ENCODE measurements around the gene DGKQ. TPM values are rescaled to one million over a fixed set of nuclear protein-coding genes. Genes with fewer than 3 reads are reported as not detected.

Gene DGKQ
- total RNA-seq, 2 donors from 2014 or later = 3.1 to 4.8 TPM

DNA sequence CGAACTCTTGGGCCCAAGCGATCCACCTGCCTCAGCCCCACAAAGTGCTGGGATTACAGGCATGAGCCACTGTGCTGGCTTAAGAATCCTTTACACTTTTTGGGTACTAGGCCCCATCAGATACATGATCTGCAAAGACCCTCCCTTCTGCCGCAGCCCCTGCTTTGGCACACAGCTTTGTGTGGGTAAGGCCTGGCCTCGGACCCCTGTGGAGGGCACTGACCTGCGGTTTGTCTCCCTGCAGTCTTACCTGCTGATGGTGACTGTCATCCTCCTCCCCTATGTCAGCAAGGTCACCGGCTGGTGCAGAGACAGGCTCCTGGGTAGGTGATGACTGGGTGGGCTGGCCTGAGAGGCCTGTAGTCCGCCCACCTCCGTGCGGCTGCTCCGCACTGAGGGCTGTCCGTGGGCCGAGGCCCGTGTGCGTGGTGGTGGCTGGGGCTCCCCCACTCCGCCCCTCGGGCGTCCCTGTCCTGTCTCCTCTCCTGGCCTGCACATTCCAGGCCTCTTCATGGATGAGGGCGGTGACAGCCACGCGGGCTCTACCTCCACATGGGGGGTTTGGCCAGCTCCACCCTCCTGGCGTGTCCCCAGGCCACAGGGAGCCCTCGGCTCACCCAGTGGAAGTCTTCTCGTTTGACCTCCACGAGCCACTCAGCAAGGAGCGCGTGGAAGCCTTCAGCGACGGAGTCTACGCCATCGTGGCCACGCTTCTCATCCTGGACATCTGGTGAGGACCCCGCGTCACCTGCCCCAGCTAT, 18.0 kb downstream of the DGKQ start:
- Histone ChIP-seq H3K9me3 (no peaks in the 10 kb centered on the region), H3K36me3 (peaks cover 8% of the 10 kb centered on the region), H3K4me3 (no peak overlapping the region), H3K4me1 (no peaks in the 10 kb centered on the region), H3K27me3 (no peaks in the 10 kb centered on the region), H3K27ac (no peak overlapping the region)
- TF ChIP-seq, protein P1, sequence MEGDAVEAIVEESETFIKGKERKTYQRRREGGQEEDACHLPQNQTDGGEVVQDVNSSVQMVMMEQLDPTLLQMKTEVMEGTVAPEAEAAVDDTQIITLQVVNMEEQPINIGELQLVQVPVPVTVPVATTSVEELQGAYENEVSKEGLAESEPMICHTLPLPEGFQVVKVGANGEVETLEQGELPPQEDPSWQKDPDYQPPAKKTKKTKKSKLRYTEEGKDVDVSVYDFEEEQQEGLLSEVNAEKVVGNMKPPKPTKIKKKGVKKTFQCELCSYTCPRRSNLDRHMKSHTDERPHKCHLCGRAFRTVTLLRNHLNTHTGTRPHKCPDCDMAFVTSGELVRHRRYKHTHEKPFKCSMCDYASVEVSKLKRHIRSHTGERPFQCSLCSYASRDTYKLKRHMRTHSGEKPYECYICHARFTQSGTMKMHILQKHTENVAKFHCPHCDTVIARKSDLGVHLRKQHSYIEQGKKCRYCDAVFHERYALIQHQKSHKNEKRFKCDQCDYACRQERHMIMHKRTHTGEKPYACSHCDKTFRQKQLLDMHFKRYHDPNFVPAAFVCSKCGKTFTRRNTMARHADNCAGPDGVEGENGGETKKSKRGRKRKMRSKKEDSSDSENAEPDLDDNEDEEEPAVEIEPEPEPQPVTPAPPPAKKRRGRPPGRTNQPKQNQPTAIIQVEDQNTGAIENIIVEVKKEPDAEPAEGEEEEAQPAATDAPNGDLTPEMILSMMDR (IDR thresholded peaks at IDR 0.05) = no peak
- DNase-seq (ENCODE audit: low spot score) = no peak

DNA sequence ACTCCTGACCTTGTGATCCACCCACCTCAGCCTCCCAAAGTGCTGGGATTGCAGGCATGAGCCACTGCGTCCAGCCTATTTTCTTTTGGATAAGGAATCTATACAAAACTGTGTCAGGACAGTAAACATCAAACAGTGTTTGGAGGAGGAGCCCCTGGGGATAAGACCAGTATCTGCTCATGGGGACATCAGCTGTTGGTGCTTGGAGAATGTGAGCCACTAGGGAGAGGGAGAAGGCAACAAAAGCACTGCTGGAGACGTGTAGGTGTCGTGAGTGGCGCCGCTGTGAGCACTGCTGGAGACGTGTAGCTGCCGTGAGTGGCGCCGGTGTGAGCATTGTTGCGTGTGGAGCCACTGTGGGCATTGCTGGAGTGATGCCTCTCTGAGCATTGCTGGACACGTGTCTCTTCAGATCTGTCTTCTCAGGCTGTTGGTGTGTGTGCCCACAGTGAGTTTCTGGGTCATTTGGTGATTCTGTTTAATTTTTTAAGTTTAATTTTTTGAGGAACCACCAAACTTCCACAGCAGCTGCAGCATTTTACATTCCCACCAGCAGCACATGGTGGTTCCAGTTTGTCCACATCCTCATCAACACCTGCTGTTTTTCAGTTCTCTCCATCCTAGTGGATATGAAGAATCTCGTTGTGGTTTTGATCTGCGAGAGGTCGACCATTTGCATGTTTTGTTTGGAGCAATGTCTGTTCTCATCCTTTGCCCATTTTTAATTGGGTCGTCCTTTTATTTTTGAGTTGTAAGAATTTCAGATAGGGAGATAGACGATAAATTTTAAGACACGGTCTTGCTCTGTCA, 19.0 kb downstream of the DGKQ start:
- Histone ChIP-seq H3K27ac (no peak overlapping the region), H3K27me3 (no peaks in the 10 kb centered on the region), H3K4me3 (no peak overlapping the region), H3K4me1 (no peaks in the 10 kb centered on the region), H3K9me3 (no peaks in the 10 kb centered on the region), H3K36me3 (peaks cover 8% of the 10 kb centered on the region)
- TF ChIP-seq, protein P1 (IDR thresholded peaks at IDR 0.05) = no peak
- no peak for DNase-seq (ENCODE audit: low spot score)

DNA sequence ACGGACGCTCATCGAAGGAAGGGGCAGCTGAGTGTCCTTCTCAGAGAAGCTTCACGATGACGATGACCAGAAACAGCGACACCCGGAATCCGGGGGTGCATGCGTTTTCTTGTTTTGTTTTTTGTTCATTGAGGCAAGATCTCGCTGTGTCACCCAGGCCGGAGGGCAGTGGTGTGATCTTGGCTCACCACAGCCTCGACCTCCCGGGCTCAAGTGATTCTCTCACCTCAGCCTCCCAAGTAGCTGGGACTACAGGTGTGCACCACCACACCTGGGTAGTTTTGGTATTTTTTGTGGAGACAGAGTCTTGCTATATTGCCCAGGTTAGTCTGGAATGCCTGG, 19.8 kb downstream of the DGKQ start:
- no peak overlapping the region for H3K27ac ChIP-seq
- H3K4me3 ChIP-seq = no peak overlapping the region
- TF ChIP-seq, protein P1 (IDR thresholded peaks at IDR 0.05) = no peak
- H3K27me3 ChIP-seq = no peaks in the 10 kb centered on the region
- H3K4me1 ChIP-seq = no peaks in the 10 kb centered on the region
- DNase-seq (ENCODE audit: low spot score) = no peak
- no peaks in the 10 kb centered on the region for H3K9me3 ChIP-seq
- peaks cover 8% of the 10 kb centered on the region for H3K36me3 ChIP-seq

DNA sequence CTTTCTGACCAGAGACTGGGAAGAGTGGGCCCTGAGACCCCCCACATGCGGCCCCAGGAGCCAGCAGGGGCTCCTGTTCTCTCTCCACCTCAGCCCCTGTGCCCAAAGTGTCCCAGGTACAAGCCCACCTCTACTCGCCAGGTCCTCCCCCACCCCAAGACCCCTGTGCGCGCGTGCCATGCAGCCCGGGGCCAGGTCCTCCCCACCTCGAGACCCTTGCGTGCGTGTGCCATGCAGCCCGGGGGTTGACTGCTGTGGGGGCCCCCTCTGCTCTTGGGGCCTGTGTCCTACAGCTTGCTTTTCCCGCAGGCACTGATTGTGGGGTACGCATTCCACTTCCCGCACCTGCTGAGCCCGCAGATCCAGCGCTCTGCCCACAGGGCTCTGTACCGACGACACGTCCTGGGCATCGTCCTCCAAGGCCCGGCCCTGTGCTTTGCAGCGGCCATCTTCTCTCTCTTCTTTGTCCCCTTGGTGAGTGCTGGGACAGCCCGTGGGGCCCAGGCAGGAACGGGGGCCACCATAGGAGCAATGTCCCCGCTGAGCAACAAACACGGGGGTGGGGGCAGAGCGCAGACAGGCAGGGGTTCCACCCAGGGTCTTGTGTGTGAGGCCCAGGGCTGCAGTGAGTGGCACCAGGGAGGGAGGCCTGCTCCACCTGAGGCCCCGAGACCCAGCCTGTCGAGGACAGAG, 20.3 kb downstream of the DGKQ start:
- no peaks in the 10 kb centered on the region for H3K27me3 ChIP-seq
- H3K4me1 ChIP-seq = peaks cover 0 to 4% of the 10 kb centered on the region in 2 donors
- H3K9me3 ChIP-seq = no peaks in the 10 kb centered on the region
- peaks cover 8% of the 10 kb centered on the region for H3K36me3 ChIP-seq
- DNase-seq (ENCODE audit: low spot score) = no peak
- no peak overlapping the region for H3K27ac ChIP-seq
- H3K4me3 ChIP-seq = no peak overlapping the region
- TF ChIP-seq, protein P1 (IDR thresholded peaks at IDR 0.05) = no peak

DNA sequence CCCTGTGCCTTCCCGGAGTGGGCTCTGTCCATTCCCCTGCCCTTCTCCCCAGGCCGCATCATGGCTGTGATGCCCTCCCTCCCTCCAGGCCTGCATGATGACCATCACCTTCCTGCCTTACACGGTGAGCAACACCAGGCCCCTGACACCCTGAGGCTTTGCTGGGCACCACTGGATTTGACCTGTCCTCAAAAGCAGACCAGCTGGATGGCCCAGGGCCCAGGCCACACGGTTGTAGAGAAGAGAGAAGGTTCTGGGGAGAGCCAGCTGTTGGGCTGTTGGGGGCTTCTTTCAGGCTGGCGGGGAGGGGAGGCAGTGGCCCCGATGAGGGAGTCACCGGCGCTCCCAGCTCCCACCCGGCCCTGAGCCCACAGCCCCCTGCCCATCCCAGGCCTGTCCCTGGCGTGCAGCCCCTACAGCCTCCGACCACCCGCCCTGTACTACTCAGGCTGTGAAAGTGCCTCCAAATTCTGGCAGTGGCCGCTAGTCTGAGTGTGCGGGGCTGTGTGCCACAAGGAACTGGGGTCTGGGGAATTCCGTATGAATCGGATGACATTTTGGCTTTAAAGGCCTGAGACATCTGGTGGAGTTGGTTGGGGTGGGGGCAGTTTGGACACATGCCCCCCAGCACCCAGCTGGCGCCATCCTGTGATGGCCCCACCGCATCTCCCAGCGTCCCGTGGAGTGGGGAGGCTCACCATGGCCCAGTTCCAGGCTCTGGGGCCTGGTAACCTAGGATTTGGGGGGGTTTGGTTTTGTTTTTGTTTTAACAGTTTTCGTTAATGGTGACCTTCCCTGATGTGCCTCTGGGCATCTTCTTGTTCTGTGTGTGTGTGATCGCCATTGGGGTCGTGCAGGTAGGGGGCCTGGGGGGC, 21.5 kb downstream of the DGKQ start:
- no peak for DNase-seq (ENCODE audit: low spot score)
- H3K27ac ChIP-seq = no peak overlapping the region
- no peak overlapping the region for H3K4me3 ChIP-seq
- peaks cover 8% of the 10 kb centered on the region for H3K36me3 ChIP-seq
- no peaks in the 10 kb centered on the region for H3K9me3 ChIP-seq
- H3K27me3 ChIP-seq = no peaks in the 10 kb centered on the region
- TF ChIP-seq, protein P1 (IDR thresholded peaks at IDR 0.05) = no peak
- peaks cover 0 to 4% of the 10 kb centered on the region in 2 donors for H3K4me1 ChIP-seq
